GM12872 (cell line): ENCODE results near the gene IL32.

ENCODE experiments used
- CTCF ChIP-seq: IDR thresholded peaks from 3 replicates; pipeline ENCODE4 v1.5.1; 2011; ENCODE audit warnings: low read depth, mild to moderate bottlenecking, low read length, moderate library complexity; ENCODE audit not compliant: insufficient read depth

The IL32 gene

GRCh38 chr16:3049921-3050481 is 15.4 kb upstream of the IL32 start:
- no peak for TF ChIP-seq CTCF

DNA sequence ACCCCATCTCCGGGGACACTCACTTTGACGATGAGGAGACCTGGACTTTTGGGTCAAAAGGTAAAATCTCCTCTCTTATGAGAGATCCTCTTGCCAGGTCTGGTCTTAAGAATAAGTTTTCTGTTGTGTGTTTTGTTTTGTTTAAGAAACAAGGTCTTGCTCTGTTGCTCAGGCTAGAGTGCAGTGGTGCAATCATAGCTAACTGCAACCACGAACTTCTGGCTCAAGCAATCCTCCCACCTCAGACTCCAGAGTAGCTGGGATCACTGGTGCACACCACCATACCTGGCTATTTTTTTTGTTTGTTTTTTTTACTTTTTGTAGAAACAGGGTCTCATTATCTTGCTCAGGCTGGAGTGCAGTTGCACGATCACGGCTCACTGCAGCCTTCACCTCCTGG is 15.0 kb upstream of the IL32 start:
- TF ChIP-seq CTCF = no peak

GRCh38 chr16:3051009-3051408 is 14.4 kb upstream of the IL32 start:
- TF ChIP-seq CTCF = no peak

DNA sequence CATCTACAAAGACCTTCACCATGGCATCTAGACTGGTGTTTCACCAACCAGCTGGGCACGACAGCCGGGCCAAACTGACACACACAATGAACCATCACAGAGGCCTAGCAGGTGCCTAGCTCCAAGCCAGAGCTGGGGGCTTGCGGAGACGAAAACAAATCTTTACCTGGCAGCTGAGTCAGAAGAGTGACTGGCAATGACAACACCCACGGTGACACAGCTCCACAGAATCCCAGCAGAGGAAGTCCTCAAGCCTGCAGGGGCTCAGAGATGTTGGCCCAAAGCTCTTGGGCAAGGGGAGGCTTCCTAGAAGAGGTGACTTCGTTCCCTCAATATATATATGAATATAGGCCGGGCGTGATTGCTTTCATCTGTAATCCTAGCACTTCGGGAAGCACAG is 13.9 kb upstream of the IL32 start:
- TF ChIP-seq CTCF = no peak

- no peak for TF ChIP-seq CTCF
These were observed 10.3 kb upstream of the IL32 start for GRCh38 chr16:3054965-3055733.

DNA sequence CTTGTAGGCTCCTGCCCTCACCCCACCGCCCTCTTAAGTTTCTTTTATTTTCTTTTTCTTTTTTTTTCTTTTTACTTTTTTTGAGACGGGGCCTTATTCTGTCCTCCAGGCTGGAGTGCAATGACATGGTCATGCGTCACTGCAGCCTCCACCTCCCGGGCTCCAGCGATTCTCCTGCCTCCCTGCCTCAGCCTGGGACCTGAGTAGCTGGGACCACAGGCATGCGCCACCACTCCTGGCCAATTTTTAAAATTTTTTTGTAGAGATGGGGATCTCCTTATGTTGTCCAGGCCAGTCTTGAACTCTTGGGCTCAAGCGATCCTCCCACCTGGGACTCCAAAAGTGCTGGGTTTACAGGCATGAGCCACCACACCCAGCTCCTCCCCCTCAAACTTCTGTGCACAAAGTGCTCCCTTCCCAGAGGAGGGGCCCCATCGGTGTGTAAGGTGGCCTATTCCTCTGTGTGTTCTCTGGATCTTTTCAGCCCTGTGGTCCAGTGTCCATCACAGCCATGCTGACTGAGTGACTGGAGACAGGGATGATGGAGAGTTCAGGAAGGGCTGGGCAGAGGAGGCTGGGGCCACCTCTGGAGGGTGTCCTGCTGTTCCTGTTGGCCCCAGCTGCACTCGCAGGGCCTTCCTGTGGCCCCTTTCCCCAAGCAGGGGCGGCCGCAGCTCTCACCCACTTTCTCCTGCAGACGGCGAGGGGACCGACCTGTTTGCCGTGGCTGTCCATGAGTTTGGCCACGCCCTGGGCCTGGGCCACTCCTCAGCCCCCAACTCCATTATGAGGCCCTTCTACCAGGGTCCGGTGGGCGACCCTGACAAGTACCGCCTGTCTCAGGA is 8.9 kb upstream of the IL32 start:
- TF ChIP-seq CTCF = no peak

GRCh38 chr16:3057181-3058138 is 8.0 kb upstream of the IL32 start:
- TF ChIP-seq CTCF = no peak
